Measurements from ENCODE around the gene ANKRD23. TPM values are rescaled to one million over a fixed set of nuclear protein-coding genes. Genes with fewer than 3 reads are reported as not detected.
"Not testable (repeated sequence)": the region's sequence is repeated elsewhere in the genome, so short reads cannot be mapped to it uniquely, and the experiment has no call there.

Gene ANKRD23
- 10.6 TPM for total RNA-seq
- long read RNA-seq, transcript ANKRD23-201 (9 exons, 2,597 nt): major isoform, 12 of 51 reads
- long read RNA-seq, partial matches to known transcripts: 5 of 51 reads
- long read RNA-seq, other reads (novel, unspliced or antisense): 30 of 51 reads

DNA sequence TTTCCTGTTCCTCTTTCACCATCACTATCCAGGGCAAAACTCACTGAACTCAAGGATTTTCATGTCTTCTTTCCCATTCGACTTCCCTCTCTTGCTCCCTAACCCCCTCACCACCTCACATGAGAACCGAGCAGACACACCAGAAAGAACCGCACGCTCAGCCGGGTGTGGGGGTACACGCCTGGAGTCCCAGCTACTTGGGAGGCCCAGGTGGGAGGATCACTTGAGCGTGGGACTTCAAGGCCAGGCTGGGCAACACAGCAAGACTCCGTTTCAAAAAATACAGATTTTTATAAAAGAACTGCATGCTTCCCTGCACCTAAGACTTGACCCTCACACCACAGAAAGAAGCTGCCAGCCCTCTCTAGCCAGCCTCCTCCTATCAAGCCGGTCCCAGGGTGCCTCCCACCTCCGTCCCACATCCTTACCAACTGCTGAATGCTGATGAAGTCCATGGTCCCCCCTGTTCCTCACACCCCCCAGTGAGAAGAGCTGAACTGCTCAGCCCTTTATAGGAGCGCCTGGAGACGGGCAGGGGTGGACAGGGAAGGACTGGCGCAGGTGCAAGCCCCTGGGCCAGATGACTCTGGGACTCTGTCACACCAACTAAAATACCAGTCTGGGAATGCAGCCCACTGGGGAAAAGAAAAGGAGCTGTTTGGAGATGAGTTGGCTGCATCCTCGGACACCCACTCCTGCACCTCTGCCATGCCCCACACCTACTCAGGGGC lies at the start of gene ANKRD23:
ANKRD23 (minus strand) TSS at position 484 of the 731 bp plus-strand sequence; CDS start at position 455, 29 bp downstream.
- intact Hi-C loops (cut with DNase I): no loop called here
- DNase-seq (ENCODE audit: low spot score): no peak

DNA sequence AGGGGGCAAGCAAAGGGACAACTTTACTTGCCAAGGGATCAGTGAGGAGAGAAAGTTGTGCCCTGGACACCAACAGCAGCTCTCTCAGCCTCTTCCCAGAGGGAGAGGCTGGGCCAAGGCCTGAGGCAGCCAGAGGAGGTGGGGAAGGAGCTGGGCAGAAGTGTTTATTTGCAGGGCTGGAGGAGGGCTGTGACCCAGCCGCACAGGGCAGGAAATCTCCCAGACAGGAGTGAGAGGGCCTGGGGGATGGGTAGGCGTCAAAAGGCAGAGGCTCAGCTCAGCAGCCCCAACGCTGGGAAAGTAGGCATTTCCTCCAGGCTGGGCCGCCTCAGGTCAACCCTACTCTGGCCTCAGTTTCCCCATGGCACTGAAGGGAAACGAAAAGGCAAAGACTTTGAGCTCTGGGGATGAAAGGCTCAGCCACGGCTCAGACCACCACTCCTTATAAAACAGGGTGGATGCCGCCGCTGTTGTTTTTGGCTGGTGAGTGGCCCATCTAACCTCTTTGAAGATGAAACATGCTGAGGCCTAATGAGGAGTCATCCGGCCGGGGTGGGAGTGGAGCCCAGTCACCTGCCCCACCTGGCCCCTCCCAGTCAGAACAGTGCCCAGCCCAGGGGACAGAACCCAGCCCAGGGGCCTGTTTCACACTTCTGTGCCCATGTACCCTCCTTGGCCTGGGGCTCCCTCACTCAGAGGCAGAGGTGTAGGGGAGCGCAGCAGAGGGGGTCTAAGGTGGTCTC lies 47.9 kb upstream of the ANKRD23 start:
- no peak for DNase-seq (ENCODE audit: low spot score)
- intact Hi-C loops (cut with DNase I): no loop called here

DNA sequence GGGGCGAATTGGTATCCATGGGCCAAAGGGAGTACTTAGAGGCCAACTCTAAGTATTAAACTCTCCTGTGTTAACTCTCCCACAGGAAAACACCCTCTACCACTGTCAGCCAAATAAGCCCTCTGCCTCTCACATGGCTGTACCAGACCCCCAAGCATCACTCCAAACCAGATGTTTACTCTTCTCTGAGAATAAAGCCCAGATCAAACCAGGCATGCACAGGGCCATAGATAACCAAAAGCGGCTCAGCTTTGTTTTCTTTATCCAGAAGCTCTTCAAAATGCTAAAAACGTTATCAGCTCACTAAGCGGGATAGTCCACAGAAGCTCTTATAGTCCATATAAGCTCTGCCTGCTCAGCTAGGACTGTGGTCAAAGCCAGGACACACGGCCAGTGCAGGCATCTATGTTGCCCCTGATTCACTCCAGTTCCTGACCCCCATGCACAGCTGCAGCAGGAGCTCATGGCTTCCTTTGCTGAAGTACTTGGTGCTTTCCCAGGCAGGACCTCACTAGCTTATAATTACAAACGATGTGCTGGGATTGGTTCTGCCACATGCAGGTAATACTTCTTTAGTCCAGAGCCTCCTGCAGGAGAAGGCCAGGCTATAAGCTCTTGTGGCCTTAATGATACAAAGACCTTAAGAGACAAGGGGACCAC lies 47.0 kb upstream of the ANKRD23 start:
- intact Hi-C loops (cut with DNase I): no loop called here
- DNase-seq (ENCODE audit: low spot score): no peak

DNA sequence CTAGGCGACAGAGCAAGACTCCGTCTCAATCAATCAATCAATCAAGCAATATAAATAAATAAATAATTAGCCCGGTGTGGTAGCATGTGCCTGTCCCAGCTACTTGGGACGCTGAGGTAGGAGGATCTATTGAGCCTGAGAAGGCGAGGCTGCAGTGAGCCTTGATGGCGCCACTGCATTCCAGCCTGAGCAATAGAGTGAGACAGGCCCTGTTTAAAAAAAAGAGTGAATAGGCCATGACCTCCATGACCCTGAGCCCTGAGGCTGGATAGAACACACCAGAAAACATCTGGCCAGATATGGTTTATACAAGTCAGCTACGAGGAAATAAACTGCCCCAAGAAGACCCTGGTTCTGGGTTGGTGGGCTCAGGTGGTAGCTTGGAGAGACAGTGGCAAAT lies 46.4 kb upstream of the ANKRD23 start:
- no peak for DNase-seq (ENCODE audit: low spot score)
- intact Hi-C loops (cut with DNase I): no loop called here

DNA sequence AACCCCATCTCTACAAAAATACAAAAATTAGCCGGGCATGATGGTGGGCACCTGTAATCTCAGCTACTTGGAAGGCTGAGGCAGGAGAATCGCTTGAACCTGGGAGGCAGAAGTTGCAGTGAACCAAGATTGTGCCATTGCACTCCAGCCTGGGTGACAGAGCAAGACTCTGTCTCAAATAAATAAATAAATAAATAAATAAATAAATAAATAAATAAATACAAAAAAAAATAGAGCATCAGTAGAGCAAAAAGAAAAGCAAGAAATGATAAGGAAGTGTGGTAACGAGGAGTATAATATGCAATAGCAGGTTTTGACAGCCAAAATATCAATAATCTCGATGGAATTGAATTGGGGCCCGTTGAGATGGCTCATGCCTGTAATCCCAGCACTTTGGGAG lies 45.7 kb upstream of the ANKRD23 start:
- intact Hi-C loops (cut with DNase I); DNase-seq (ENCODE audit: low spot score): not testable (repeated sequence)

DNA sequence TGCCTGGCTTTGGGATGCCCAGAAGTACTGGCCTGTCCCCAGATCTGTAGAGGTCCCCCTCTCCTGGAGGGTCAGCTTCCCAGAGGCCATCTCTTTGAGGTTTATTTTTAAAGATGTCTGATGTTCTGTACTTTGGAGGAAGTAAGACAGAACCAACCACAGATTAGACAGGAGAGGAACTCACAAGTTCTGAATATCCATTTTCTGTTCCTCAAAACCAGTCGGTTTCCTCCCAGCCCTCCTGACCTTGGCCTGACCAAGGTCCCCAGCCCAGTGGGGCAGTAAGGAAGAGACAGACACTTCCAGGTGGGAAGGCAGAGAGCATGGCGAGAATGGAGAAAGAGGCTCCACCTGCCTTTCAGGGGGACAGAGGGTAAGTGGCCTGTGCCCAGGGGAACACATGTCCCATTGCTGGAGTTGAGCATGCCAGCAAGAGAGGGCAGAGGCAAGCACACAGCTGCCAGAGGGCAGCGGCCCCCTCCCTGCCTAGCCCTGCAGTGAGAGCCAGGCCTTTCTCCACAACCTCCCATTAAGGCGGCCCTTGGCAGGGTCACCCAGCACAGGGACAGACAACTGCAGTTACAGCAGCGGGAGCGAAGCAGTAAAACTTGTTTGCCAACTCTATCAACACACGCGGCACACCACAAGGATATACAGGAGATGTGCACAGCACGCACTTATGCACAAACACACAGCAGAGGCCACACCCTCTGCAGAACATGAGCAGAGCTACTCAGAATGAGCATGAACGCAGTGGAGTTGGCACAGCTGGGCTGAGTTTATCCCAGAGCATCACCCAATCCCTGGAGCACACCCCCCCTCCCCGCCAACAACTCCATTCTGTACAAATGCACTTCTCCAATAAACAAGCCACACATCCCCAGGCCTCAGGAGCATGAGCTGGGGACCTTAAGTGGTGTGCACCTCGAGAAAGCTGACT lies 44.5 kb upstream of the ANKRD23 start:
- intact Hi-C loops (cut with DNase I): loop anchor here (1.0 kb wide), 1 partner anchor 19 kb away; no protein-coding TSS in a partner anchor
- no peak for DNase-seq (ENCODE audit: low spot score)

DNA sequence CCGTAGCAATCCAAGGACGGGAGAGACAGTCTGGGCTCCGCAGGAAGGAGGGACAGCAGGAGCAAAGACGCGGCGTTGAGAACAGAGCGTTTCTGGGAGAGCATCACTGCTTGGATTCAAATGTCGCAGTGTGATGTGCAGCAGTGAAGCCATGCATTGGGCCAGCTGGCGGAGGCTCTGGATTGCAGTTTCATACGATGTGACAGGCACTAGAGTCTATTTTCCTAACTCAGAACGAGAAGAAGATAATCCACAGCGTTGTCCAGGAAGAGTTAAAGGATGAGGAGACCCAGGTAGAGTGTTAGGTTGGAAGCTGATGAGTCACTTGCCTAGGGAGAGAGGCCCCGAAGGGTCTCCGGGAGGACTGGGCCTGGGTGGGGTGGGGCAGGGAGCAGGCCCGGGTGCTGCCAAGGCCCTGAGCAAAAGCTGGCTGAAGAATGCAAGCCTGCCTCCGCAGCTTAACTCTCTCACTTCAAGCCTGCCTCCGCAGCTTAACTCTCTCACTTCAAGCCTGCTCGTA lies 43.7 kb upstream of the ANKRD23 start:
- intact Hi-C loops (cut with DNase I): loop anchor here (1.0 kb wide), 1 partner anchor 20 kb away; no protein-coding TSS in a partner anchor
- no peak for DNase-seq (ENCODE audit: low spot score)

DNA sequence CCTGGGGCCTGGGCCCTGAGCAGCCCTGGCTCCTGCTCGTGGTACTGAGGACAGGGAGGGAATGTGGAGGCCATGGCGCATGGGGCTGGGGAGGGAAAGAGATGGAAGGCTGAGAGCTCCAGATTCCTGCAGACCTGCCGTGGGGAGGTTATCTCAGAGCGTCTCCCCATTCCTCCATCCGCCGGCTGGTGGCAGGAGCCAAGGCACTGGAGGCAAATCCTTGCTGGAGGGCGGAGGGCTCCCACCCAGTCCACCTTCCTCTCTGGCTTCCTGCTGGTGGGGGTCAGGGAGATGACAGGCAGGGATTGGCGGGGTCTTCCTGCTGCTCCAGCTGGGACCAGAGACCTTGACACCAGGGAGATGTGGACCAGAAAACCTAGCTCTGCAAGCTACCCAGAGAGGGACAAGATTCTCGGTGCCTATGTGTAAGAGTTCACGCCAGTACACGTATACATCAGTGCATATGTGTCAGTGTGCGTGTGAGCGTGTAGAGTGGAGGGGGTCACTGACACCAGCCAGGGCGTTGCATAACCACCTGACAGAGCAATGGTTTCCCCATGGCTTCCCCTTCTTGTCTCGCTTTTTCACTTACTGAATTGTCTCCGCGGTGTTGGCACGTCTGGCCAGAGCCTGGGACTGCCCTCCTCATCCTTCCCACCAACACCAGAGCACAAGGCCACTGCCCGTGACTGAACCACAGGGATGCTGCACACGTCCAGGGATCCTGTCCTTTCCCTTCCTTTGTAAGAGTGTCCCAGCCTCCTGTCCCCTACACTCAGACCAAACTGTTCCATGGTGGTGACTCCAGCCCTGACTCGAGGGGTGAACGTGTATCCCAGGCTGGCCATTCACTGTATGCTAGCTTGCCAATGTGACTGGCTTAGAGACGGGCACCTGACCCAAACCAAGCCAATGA lies 41.9 kb upstream of the ANKRD23 start:
- DNase-seq (ENCODE audit: low spot score): no peak
- intact Hi-C loops (cut with DNase I): no loop called here

DNA sequence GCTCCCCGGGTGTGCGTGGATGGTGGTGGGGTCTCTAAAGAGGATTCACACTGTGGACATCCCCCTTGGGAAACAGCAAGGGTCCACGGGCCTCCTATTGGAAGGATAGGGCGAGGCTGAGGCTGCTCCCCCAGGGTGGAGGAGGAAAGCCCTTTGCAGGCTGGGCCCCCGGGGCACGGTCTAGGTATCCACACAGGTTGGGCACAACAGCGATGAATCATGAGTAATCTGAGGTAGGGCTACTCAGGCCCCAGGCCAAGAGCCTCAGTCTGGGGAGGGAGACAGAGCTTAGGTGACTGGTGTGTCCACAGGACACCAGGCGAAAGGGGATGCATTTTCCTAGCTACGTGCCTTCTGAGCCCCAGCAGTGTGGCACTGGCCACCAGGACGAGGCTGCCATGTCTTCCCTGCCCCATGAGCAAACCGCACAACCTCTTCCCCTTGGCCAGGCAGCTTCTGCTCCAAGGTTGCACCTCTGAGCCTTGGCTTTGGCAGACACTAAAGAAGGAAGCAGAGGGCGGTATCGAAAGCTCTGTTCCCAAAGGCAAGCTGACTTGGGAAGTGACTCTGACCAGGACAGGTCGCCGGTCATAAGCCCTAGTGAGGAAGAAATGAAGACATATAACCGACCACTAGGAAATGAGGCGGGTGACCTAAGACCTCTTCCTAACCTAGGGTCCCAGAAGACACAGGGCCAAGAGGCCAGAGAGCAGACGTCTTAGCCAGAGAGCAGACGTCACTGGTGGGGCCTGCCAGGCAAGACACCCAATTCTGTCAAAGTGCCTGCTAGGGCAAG lies 40.7 kb upstream of the ANKRD23 start:
- intact Hi-C loops (cut with DNase I): no loop called here
- no peak for DNase-seq (ENCODE audit: low spot score)

DNA sequence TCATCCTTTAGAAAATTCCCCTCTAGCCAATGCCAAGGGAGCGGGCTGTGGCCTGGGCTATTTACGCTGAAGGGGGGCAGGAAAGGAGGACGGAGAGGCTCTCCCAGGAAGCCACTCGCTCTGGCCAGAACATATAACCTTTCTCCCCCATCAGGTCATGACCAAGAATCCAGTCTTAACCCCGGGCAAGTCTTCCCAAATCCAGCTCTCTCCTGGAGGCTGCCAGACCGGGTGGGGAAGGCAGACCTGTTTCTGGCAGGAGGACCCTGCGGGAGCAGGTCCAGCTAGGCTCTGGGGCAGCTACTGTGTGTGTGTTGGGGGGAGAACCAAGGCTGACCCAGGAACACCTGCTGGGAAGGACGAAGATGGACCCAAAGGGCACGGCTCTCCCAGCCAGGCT lies 39.5 kb upstream of the ANKRD23 start:
- no peak for DNase-seq (ENCODE audit: low spot score)
- intact Hi-C loops (cut with DNase I): no loop called here

DNA sequence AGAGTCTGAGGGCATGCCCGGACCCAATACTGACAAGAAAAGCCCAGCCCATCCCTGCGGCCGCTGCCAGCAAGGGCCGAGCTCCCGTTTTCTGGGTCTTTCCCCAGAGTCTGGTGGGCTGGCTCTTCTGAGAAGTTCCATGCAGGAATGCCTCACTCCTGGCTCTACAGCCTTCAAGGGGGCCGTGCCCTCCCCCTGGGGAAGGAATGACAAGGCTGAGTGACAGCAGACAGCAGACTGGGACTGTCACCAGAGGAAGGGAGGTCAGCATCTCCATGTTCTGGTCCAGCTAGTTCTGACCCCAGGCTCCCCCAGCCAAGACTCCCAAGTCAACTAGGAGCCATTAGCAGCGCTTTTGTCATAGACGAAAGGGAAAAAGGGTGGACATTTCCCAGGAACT lies 39.1 kb upstream of the ANKRD23 start:
- intact Hi-C loops (cut with DNase I): no loop called here
- DNase-seq (ENCODE audit: low spot score): no peak

DNA sequence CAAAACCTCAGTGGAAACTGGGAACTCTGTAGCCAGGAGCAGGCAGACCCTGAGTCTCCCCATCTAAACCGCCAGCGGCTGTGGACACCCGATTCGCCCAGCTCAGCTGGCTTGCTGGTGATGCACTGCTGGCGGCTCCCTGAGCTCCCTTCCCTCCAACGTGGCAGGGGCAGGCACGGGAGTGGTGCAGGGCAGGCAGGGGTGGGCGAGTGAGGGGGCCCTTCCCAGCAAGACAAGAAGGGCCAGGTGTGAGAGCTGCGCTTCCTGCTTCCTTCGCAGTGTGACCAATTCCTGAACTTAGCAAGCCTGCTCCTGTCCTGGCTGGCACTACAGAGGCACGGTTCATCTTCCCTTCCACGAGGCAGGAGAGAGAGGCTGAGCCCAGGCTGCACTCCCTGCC lies 38.4 kb upstream of the ANKRD23 start:
- intact Hi-C loops (cut with DNase I): no loop called here
- no peak for DNase-seq (ENCODE audit: low spot score)

DNA sequence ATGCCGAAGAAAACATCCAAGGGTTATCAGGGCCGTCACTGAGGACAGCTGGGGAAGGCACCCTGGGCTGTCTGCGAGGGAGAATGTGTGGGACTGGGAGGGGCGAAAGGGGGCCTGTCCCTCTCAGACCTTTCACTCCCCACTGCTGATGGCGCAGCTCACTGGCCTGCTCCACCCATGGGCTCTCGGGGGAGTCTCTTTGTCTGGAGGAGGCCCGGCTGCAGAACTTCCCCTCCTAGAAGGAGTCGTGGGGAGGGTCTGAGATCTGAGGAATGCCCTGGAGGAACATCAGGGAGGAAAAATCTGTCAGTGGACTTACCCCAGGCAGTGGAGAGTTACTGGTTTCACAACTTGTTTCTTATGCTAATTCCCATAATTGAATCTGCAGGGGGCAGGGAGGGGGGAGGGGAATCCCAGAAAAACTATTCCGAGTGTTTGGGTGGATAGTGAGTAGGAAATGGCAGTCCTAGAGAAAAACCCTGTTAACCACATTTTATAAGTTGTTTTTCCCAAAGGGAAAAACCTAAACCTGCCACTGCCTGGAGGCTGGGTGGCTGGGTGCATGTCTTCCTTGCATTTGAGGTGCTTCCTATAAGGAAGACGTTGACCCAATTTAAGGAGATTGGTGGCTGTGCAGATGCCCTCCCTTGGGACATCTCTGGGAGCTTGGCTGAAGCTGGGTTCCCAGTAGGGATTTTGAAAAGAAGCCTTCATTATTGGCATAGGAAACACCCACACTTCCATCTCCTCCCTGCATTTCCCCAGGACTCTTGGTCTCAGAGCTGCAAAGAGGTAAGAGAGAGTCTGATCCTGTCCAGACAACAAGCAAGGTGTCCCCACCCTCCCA lies 37.8 kb upstream of the ANKRD23 start:
- intact Hi-C loops (cut with DNase I): loop anchor here (1.0 kb wide), 1 partner anchor 23 kb away; no protein-coding TSS in a partner anchor
- no peak for DNase-seq (ENCODE audit: low spot score)

DNA sequence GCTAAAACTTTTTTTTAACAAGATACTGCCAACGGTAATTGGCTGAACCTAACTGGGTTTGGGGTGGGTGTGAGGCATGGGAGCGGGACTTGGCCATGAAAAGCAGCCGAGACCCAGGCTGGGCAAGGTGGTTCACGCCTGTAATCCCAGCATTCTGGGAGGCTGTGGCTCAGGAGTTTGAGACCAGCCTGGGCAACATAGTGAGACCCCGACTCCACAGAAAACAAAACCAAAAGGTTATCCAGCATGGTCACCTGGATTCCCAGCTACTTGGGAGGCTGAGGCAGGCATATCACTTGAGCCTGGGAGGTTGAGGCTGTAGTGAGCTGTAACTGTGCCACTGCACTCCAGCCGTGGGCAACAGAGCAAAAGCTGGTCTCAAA lies 37.1 kb upstream of the ANKRD23 start:
- intact Hi-C loops (cut with DNase I): loop anchor here (1.0 kb wide), 1 partner anchor 23 kb away; no protein-coding TSS in a partner anchor
- DNase-seq (ENCODE audit: low spot score): no peak

DNA sequence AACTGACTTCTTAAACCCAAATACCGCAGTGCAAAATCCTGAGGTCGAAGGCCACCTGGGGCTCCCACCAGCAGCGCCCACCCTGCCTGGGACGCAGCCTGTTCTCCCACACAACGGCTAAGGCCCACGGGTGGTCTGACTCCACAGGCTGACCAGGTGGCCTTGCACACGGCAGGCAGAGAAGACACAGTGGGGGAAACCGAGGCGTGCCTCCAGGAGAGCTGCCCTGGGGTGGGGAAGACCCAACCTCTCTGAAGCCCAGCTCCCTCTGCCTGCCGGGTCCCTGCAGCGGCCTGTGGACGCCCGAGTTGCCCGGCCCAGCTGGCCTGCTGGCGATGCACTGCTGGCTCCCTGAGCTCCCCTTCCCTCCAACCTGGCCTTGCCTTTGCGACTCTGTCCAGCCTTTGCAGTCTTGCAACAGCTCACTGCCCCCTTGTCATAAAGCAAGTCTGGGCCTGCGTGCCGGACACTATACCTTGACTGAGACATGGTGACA lies 35.8 kb upstream of the ANKRD23 start:
- intact Hi-C loops (cut with DNase I): no loop called here
- DNase-seq (ENCODE audit: low spot score): no peak

All from cardiac septum (tissue), 1 donor.